Calu3 (cell line): Measurements from ENCODE around the gene UNC119B. TPM values are rescaled to one million over a fixed set of nuclear protein-coding genes. Genes with fewer than 3 reads are reported as not detected.

Experiments
- BruUV-seq: library from RNA; stranded (reverse); fragments of 400-500 nt; replicated peaks from 2 replicates; lab custom pipeline; 2021; lab: Mats Ljungman, UMichigan
- CTCF ChIA-PET: fragments of 300-600 bp; sonication (Branson Sonifier 250); formaldehyde crosslinking; loops from one replicate; lab custom pipeline; 2022; ENCODE audit warnings: antibody characterized with exemption; lab: Charles Lee
- DNase-seq: peaks from one replicate; pipeline ENCODE4 v3.0.0; 2022
- H3K27ac Mint-ChIP-seq: one replicate; pipeline ENCODE4 v1.8.0; 2022; ENCODE audit warnings: mixed read lengths; ENCODE audit not compliant: unreplicated experiment
- H3K27me3 Mint-ChIP-seq: one replicate; pipeline ENCODE4 v1.8.0; 2022; ENCODE audit warnings: mixed read lengths; ENCODE audit not compliant: unreplicated experiment
- H3K36me3 Mint-ChIP-seq: one replicate; pipeline ENCODE4 v1.8.0; 2022; ENCODE audit warnings: mild to moderate bottlenecking, moderate library complexity, mixed read lengths; ENCODE audit not compliant: insufficient read depth, unreplicated experiment
- H3K4me1 Mint-ChIP-seq: one replicate; pipeline ENCODE4 v1.8.0; 2022; ENCODE audit warnings: mild to moderate bottlenecking, low read depth, mixed read lengths; ENCODE audit not compliant: unreplicated experiment
- H3K4me3 Mint-ChIP-seq: one replicate; pipeline ENCODE4 v1.8.0; 2022; ENCODE audit warnings: mild to moderate bottlenecking, low read depth, moderate library complexity, mixed read lengths; ENCODE audit not compliant: unreplicated experiment
- H3K9me3 Mint-ChIP-seq: one replicate; pipeline ENCODE4 v1.8.0; 2022; ENCODE audit warnings: low read depth, mixed read lengths; ENCODE audit not compliant: unreplicated experiment
- intact Hi-C: fragments of 100-400 bp; cut with micrococcal nuclease; formaldehyde crosslinking; loops from one replicate; pipeline ENCODE4 v1.10.0; 2022; ENCODE audit not compliant: unreplicated experiment
- total RNA-seq: library from RNA; stranded (reverse); gene quantifications from 2 replicates; pipeline ENCODE4 v1.2.3, GENCODE V29; 2022
- TF ChIP-seq, protein P1 (sequence below): fragments of 200-600 bp; IDR thresholded peaks from one replicate; pipeline ENCODE4 v1.8.0; 2022; ENCODE audit warnings: antibody characterized with exemption; ENCODE audit not compliant: unreplicated experiment

The UNC119B gene
- total RNA-seq, 1 experiment from 2014 or later, result 33.5 TPM

DNA sequence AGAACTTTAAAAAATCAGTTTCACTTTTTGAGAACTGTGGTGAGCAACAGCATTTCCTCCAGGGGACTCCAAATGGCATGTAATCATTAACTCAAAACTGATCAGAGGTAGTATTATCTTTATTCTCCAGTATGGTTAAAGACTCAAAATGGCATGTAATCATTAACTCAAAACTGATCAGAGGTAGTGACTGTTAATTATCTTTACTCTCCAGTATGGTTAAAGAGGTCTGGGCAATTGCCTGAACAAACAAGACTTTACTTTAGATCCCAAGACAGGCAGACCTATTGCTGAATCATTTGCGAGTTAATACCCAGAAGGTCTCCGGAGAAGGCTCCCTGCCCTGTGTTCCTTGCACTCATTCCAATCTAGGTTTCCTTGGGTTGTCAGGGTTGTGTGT is 8.8 kb downstream of the UNC119B start:
- H3K36me3 Mint-ChIP-seq, result peaks cover 50% of the 10 kb centered on the region
- peak overlapping the region; percentile 30 for H3K4me3 Mint-ChIP-seq
- TF ChIP-seq, protein P1, sequence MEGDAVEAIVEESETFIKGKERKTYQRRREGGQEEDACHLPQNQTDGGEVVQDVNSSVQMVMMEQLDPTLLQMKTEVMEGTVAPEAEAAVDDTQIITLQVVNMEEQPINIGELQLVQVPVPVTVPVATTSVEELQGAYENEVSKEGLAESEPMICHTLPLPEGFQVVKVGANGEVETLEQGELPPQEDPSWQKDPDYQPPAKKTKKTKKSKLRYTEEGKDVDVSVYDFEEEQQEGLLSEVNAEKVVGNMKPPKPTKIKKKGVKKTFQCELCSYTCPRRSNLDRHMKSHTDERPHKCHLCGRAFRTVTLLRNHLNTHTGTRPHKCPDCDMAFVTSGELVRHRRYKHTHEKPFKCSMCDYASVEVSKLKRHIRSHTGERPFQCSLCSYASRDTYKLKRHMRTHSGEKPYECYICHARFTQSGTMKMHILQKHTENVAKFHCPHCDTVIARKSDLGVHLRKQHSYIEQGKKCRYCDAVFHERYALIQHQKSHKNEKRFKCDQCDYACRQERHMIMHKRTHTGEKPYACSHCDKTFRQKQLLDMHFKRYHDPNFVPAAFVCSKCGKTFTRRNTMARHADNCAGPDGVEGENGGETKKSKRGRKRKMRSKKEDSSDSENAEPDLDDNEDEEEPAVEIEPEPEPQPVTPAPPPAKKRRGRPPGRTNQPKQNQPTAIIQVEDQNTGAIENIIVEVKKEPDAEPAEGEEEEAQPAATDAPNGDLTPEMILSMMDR, result no peak
- H3K9me3 Mint-ChIP-seq, result no peaks in the 10 kb centered on the region
- peaks cover 21% of the 10 kb centered on the region for H3K4me1 Mint-ChIP-seq
- BruUV-seq, result no TSS peak
- H3K27ac Mint-ChIP-seq, result peak overlapping the region; percentile 40
- H3K27me3 Mint-ChIP-seq, result no peaks in the 10 kb centered on the region
- intact Hi-C loops, result no loop called here
- CTCF ChIA-PET, result no interaction called here
- no peak for DNase-seq

DNA sequence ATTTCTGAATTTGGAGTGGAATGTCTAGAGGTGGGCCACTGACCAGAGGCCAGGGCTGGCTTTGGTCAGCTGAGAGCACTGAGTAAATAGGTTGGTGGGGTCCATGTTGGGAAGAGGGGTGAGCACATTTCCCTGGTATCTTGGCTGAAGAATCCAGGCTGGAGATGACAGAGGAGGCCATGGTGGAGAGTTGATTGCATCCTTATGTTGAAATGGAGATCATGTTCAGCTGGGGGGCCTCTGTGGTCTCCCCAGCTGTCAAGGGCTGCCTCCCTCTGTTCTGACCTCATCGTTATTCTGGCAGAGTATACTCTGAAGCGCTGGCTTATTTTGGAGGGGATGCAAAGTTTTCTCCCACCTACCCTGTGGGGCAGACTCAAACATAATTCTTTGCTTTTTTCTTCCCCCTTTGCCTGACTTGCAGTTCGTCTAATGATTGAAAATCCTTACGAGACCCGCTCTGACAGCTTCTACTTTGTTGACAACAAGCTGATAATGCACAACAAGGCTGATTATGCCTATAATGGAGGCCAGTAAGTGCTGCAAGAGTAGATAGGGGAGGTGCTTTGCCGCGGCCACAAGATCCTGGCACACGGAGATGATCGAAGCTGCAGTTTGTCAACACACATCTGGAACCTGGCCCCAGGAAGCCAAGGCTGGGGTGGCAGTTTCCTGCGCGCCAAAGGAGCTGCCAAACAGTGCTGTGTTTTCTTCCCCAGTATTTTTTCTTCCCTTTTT is 9.4 kb downstream of the UNC119B start:
- Mint-ChIP-seq H3K27ac (peak overlapping the region; percentile 40), H3K36me3 (peaks cover 54% of the 10 kb centered on the region), H3K4me3 (peak overlapping the region; percentile 30), H3K9me3 (no peaks in the 10 kb centered on the region), H3K4me1 (peaks cover 24% of the 10 kb centered on the region), H3K27me3 (no peaks in the 10 kb centered on the region)
- no peak for DNase-seq
- CTCF ChIA-PET, result interaction anchor here (0.6 kb wide), 1 partner anchor 77 kb away, joined by 4 read pairs; no protein-coding TSS in a partner anchor
- no TSS peak for BruUV-seq
- intact Hi-C loops, result no loop called here
- TF ChIP-seq, protein P1, result no peak

DNA sequence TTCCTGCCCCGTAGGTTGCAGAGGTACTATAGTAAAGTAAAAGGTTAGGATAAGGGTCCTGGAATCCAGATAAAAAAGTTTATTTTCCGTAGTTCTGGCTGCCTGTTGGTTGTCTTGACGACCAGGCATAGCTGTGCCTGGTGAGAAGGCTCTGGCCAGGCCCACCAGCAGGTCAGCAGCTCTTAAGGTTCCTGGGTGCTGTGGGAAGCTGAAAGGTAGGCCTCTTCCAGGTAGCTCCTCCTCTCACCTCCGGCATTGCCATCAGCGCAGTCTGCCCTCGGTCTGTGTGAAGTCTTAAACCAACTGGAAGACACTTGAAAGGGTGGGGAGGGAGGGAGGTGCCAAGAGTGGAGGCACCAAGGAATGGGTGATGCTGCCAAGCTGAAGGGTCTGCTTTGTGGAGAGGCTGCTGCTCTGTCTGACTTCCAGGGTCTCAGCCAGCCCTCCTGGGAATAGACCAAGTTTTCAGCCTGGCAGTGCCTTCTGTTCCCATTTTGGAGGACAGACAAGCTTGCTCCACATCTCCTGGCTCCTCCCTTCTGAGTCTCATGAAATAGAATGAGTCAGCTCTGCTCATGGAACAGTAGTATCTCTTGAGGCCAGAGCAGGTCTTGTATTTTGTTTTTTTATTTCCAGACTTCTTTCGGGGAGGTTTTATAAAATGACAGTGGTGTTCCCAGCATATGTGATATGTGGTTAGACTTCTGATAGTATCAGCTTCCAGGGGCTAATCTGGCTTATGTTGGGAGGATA is 10.2 kb downstream of the UNC119B start:
- CTCF ChIA-PET, result interaction anchor here (0.6 kb wide), 1 partner anchor 76 kb away, joined by 4 read pairs; no protein-coding TSS in a partner anchor
- no TSS peak for BruUV-seq
- Mint-ChIP-seq H3K27ac (no peak overlapping the region), H3K4me3 (no peak overlapping the region), H3K9me3 (no peaks in the 10 kb centered on the region), H3K4me1 (peaks cover 32% of the 10 kb centered on the region), H3K27me3 (no peaks in the 10 kb centered on the region), H3K36me3 (peaks cover 58% of the 10 kb centered on the region)
- intact Hi-C loops, result no loop called here
- TF ChIP-seq, protein P1, result no peak
- no peak for DNase-seq

DNA sequence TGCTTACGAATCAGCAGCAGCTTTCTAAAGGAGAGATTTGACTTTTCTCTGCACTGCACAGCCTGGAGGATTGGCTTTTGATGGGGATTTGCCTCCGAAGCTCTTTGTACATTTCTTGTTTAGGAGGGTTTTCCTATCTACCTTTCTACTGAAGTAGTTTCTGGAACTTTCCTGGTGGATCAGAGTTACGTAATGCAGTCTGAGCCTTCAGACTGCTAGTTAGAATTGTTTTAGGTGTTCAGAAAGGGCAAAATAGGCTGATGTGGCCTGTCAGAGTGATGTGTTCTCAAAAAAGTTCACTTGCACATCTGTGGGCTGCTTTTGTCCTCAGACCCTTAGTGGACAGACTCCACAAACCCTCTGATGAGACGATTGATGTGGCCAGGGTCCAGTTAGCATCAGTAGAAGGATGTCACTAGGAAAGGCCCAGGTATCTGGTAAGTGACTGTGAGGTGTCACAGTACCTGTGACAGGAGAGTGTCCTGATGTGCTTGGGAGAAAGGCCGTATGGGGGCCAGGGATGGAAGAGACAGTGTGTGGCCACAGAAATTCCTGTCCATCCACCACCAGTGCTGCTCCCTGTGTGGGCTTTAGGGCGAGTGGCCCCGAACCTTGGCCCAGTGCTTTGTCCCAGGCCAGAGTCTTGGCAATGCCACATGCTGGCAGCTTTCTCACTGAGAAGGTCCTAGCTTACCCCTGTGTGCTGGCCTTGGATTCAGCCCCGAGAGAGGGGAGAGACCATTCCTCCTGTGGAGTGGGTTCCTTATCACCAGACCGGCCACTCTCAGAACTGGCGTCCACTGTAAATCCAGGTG is 10.9 kb downstream of the UNC119B start:
- no peaks in the 10 kb centered on the region for H3K9me3 Mint-ChIP-seq
- peaks cover 32% of the 10 kb centered on the region for H3K4me1 Mint-ChIP-seq
- TF ChIP-seq, protein P1, result no peak
- CTCF ChIA-PET, result no interaction called here
- intact Hi-C loops, result no loop called here
- peaks cover 65% of the 10 kb centered on the region for H3K36me3 Mint-ChIP-seq
- H3K27ac Mint-ChIP-seq, result no peak overlapping the region
- no TSS peak for BruUV-seq
- no peaks in the 10 kb centered on the region for H3K27me3 Mint-ChIP-seq
- no peak for DNase-seq
- H3K4me3 Mint-ChIP-seq, result no peak overlapping the region
